ENCODE results near the gene SARDH.

SARDH gene

DNA sequence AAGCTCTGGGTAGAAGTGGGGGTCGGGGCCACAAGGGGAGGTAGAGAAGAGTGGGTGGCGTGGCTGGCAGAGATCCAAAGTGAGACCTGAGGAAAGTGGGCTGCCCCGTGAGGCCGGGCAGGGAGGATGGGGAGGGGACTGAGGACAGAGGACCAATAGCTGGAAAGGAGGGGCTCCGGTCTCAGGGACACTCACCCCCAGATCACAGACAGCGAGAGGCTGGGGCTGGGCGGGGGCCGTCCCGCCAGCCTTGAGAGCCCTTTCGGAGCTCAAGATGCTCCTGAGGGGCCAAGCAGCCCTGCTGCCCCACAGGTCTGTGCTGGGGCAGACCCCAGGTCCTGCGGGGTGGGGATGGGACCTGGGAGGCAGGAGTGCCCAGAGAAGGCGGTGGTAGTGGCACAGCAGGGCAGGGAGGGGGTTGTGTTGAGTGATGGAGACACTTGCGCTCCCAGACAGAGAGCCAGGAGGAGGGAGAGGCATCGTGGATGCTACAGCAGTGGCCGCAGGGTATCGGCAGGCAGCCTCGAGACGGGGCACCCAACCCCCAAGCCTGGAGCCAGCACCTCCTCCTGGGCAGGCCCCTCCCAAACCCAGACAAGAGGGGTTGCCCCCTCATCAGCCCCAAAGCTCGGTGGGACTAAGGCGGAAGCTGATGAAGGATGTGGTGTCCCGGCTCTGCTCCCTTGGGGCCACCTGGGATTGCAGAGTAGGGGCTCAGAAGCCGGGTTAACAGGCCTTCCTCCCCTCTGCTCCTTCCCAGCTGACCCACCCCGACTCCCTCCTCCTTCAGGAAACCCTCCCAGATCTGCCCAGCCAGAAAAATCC lies 3.4 kb downstream of the SARDH start:
- no peak for DNase-seq (ENCODE audit: low read depth)

- DNase-seq (ENCODE audit: low read depth), result no peak
Observed at GRCh38 chr9:133733796-133734533, 4.2 kb downstream of the SARDH start.

DNA sequence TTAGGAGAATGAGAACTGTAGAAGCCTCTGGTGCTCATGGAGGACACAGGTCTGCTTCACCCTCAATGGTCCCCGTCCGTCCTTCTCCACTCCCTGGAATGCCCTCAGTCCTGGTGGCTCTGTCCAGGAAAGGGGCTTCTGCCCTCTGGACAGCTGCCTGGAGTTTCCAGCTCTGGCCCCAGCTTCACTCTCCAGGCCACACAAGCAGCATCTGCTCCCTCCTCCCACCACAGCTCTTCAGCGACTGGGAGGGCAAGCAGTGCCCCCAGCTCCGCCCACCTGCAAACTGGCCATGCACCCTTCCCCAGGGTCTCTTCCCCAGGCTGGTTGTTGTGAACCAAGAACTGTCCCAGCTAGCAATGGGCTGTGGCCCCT lies 4.7 kb downstream of the SARDH start:
- no peak for DNase-seq (ENCODE audit: low read depth)

DNA sequence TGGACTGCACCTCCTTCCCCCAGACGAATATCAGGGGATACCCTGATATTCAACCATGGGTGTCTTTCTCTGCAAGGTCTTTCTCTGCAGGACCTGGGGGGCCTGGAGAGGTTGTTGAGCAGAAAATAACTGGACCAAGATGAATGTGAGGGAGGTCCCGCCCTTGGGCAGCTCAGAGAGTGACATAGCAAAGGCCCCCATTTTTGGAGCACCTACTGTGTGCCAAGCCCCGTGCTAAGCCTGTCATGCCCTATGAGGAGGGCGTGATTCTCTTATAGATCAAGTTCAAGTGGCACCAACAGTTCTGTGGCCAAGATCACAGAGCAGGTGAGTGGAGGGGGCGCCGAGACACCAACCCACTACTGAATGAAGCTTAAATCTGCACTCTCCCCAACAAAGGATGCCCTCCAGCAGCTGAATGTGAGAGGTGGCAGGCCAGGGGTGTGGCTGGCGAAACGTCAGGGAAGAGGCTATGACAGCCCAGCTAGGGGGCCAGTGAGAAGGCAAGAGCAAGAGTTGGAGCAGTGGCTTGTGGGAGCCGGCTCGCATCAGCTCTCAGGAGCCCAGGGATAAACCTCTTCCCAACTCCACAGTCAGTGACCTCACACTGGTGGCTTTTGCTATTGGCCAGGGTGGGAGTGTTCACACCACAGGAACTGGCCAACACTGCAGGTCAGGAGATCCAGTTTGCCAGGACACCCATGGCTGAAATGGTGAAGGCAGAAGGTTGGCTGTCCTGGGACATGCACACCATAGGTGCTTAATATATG lies 5.3 kb downstream of the SARDH start:
- DNase-seq (ENCODE audit: low read depth), result no peak

- DNase-seq (ENCODE audit: low read depth), result no peak
Observed at GRCh38 chr9:133731876-133732638, 6.1 kb downstream of the SARDH start.

- DNase-seq (ENCODE audit: low read depth), result no peak
Observed at GRCh38 chr9:133730994-133731715, 7.0 kb downstream of the SARDH start.

DNA sequence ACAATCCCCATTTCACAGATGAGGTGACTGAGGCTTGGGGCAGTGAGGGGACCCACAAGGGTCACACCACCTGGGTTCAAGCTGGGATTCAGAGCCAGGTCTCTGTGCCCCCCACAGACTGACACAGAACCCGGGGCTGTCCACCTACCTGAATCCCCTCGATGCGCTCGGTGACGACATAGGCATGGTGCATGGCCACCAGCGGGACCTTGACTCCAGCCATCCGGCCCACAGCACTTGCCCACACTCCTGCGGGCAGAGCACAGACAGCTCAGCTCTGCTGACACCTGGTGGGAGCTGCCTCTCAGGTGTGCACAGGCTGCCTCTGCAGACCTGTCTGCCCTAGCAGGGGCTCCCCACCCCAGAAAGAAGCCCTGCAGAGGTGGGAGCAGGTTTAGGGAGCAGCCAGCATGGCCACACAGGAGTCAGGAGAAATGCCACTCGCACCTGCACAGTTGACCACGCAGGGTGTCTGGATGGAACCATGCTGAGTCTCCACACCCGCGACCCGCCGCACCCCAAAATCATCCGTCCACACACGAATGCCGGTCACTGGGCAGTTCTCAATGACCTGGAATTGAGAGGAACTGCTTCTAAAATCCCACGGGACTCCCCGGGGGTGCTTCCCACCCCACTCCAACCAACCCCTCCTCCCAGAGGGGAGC lies 8.4 kb downstream of the SARDH start:
- DNase-seq (ENCODE audit: low read depth), result no peak

GRCh38 chr9:133728856-133729616 lies 9.1 kb downstream of the SARDH start:
- no peak for DNase-seq (ENCODE audit: low read depth)

GRCh38 chr9:133727876-133728441 lies 10.2 kb downstream of the SARDH start:
- DNase-seq (ENCODE audit: low read depth), result no peak

DNA sequence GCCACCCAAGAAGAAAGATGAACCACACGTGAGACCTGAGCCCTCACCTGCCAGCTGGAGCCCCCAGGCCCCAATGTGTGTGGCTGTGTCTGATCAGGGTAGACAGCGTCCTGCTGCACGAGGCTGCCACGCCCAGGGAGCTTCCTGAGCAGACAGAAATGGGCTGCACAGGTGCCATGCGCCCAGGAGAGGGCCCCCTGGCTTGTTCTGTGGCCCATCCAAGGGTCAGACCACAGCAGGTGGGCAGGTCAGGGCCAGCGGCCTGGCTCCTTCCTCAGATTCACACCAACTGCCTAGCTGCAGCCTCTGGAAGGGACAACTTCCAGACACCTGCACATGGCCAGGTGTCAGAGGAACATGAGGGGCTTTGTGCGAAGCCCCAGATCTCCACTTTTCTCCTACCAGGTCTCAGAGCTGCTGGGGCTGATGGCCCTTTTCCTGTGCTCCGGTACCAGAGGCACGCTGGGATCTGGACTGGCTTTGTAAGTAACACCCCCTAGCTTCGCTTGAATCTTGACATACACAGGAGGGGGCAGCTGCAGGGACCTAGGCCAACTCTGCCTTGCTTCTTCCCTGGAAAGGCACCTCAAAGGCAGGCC lies 10.8 kb downstream of the SARDH start:
- DNase-seq (ENCODE audit: low read depth), result no peak

DNA sequence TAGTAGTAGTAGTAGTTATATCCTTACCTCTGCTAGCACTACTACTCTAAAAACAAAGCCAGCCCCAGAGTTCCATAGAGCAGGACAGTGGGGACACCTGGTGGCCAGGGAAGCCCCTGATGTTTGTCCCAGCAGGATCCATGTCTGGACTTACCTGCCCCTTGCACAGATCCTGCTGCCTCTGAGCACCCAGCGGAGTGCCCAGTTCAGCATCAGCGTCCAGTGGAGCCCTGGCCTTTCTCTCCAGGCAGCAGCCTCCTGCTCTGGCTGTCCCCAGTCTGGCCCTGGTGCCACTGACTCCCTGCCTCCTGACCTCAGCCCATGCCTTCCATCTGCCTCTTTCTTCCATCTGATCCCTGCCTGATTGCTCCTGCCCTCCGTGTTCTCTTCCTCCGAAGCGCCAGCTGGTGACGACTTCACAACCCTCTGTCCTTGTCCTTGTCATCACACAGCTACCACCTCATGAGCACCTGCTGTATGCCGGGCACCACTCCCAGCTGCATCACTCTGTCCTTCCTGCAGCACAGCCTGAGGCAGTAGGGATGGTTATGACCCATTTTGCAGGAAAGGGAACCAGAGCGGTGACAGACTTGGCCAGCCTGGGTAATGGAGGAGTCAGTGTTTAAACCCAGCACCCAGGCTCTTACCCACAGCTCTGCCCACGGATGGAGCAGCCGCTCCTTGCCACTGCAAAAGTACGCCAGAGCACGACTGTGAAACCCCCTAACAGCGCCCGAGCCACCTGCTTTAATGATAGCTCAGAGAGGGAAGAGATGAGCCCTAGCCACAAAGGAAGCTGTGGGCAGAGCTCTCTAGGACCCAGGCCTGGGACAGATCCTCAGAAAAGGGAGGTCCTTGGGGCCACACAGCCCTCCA lies 11.5 kb downstream of the SARDH start:
- no peak for DNase-seq (ENCODE audit: low read depth)

GRCh38 chr9:133725886-133726285 lies 12.3 kb downstream of the SARDH start:
- DNase-seq (ENCODE audit: low read depth), result no peak

DNA sequence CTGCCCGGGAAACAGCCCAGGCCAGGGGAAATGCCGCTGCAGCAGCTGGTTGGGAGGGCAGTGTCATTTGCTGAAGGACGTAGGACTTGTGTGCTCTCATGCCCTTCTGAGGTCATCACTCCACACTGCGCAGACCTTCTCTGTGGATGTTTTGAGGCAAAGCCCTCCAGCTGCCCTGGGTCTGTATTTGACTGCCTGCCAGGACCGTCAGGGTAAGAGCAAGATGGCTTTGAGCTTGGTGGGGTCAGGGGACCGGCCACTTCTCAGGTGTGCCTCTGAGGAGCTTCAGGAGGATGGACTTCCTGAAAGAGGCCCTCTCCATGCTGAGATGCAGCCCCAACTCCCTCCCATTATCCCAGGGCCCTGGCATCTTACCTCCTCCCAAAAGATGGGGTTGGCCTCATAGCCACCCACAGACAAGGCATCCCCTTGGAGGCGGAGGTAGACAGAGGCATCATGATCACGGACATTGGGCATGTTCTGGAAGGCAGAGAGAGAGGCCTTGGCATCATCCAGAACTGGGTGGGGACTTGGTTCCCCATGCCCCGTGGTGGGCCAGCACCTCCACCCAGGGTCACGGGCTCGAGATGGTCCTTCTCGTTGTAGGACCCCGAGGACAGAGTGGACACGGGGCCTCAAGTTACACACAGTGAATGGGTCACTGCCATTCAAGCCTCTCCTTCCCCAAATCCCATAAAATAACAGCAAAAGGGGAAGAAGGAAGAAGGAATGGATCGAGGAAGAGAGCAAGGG lies 19.4 kb downstream of the SARDH start:
- no peak for DNase-seq (ENCODE audit: low read depth)

DNA sequence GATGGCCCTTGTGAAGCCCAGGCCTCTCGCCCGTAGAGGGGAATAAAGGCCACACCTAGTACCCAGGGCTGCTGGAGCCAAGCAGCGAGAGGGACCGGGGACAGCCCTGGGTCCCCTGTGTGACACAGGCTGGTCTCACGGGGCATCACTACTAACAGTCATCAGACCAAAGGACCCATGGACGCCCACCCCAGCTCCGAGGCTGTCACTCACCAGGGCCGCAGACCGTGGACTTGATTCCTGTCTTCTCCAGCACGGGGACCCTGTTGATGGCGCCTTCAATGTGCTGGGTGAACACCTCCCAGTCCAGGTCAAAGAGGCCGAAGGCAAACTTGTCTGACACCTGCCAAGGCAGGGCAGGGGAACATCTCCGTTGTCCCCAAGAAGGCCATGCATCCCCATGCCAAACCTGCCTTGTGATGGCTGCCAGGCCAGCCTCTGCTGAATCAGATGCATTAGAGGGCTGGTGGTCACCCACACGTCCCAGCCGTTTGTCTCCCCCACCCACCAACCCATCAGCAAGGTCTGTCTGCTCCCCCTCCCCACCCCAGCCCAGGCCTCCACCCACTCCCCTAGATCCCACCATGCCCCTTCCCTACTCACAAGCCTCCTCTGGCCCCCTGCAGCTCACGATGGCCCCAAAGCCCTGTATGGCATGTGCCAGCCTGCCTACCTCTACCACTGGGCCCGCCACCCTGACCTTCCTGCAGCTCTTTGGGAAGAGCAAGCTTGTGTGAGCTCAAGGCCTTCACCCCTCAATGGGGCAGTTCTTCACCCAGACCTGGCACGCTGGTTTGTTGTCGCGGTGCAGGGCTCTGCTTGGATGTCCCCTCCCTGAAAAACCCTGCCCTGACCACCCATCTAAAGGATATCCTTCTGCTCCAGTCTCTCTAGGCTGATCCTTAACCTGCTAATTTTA lies 20.8 kb downstream of the SARDH start:
- no peak for DNase-seq (ENCODE audit: low read depth)

GRCh38 chr9:133716564-133717112 lies 21.5 kb downstream of the SARDH start:
- DNase-seq (ENCODE audit: low read depth), result no peak
